GM12878 (cell line): ENCODE results near the gene DIP2C. TPM values are rescaled to one million over a fixed set of nuclear protein-coding genes. Genes with fewer than 3 reads are reported as not detected.

ENCODE experiments used
- ATAC-seq: fragments of 200-7000 bp; cut with Tn5 transposase; 3 replicates; pipeline ENCODE4 v1.9.1; 2020; ENCODE audit warnings: mild to moderate bottlenecking, moderate library complexity
- BruUV-seq: library from RNA; stranded (reverse); fragments of 400-500 nt; replicated peaks from 2 replicates; lab custom pipeline; 2021; lab: Mats Ljungman, UMichigan
- CTCF ChIA-PET: fragments of 300-600 bp; sonication (Branson Sonifier 250); formaldehyde crosslinking; extraction: SDS; loops from one replicate; lab custom pipeline; 2021; ENCODE audit warnings: inconsistent platforms; lab: Yijun Ruan, JAX
- POLR2A ChIA-PET: fragments of 350-600 bp; formaldehyde crosslinking; extraction: SDS; loops from one replicate; lab custom pipeline; 2021; ENCODE audit warnings: inconsistent platforms; lab: Charles Lee
- RAD21 ChIA-PET: fragments of 300-600 bp; sonication (Branson Sonifier 250); formaldehyde crosslinking; loops from one replicate; lab custom pipeline; 2023; ENCODE audit warnings: antibody characterized with exemption; ENCODE audit not compliant: unreplicated experiment; lab: Charles Lee
- SMC1A ChIA-PET: fragments of 300-600 bp; sonication (Branson Sonifier 250); formaldehyde crosslinking; loops from one replicate; lab custom pipeline; 2023; ENCODE audit not compliant: unreplicated experiment, uncharacterized antibody; lab: Charles Lee
- DNase-seq: peaks from one replicate; pipeline ENCODE4 v3.0.0-alpha.2; 2011; ENCODE audit warnings: low read depth, low spot score
- FAIRE-seq: peaks from 3 replicates; lab custom pipeline; 2011; peaks lifted over from hg19 to GRCh38; lab: Jason Lieb, UNC
- H2AFZ ChIP-seq: 2 replicates; pipeline ENCODE4 v1.6.0; 2011; ENCODE audit warnings: low read depth, low read length, control low read depth; ENCODE audit not compliant: control insufficient read depth
- H3K27ac ChIP-seq: 2 replicates; pipeline ENCODE4 v1.5.1; 2011; ENCODE audit warnings: control low read depth; ENCODE audit not compliant: control insufficient read depth, insufficient read depth
- H3K27me3 ChIP-seq, 2 experiments: replicated peaks in 1 of 2; 2 replicates each; pipeline versions ENCODE4 v1.6.0 to v1.6.1; 2011; ENCODE audit warnings: low read length in 1 of 2; ENCODE audit not compliant: control insufficient read depth in 2 of 2, insufficient read depth in 2 of 2
- H3K36me3 ChIP-seq, 2 experiments: 2 replicates each; pipeline ENCODE4 v1.5.1; 2011; ENCODE audit warnings: low read length in 1 of 2; ENCODE audit not compliant: control insufficient read depth in 2 of 2, insufficient read depth in 2 of 2
- H3K4me1 ChIP-seq: 2 replicates; pipeline ENCODE4 v1.6.1; 2011; ENCODE audit warnings: mild to moderate bottlenecking, low read length, moderate library complexity, mixed read lengths; ENCODE audit not compliant: control insufficient read depth, insufficient read depth
- H3K4me2 ChIP-seq: 2 replicates; pipeline ENCODE4 v1.6.0; 2011; ENCODE audit warnings: control low read depth; ENCODE audit not compliant: control insufficient read depth, insufficient read depth
- H3K4me3 ChIP-seq: fragments of 200-600 bp; sonication (generic); 2 replicates; pipeline ENCODE4 v1.5.1; 2016
- H3K79me2 ChIP-seq: 2 replicates; pipeline ENCODE4 v1.6.0; 2011; ENCODE audit warnings: low read length; ENCODE audit not compliant: control insufficient read depth, insufficient read depth
- H3K9ac ChIP-seq: 2 replicates; pipeline ENCODE4 v1.8.0; 2011; ENCODE audit warnings: low read length, control low read depth, mixed read lengths; ENCODE audit not compliant: control insufficient read depth, insufficient read depth
- H3K9me3 ChIP-seq: replicated peaks from 3 replicates; pipeline ENCODE4 v1.5.1; 2011; ENCODE audit warnings: mild to moderate bottlenecking, low read length; ENCODE audit not compliant: control insufficient read depth, insufficient read depth
- H4K20me1 ChIP-seq: 2 replicates; pipeline ENCODE4 v1.6.0; 2011; ENCODE audit not compliant: control insufficient read depth, insufficient read depth
- ASH2L ChIP-seq: fragments of 300-600, 200-600 bp; sonication (generic); IDR thresholded peaks from 2 replicates; pipeline ENCODE4 v1.6.1; 2017; ENCODE audit warnings: low read depth, mild to moderate bottlenecking, borderline replicate concordance
- BRCA1 ChIP-seq: IDR thresholded peaks from 2 replicates; pipeline ENCODE4 v1.6.1; 2011; ENCODE audit warnings: low read depth, low read length, improper control_type of control experiment
- CHD4 ChIP-seq: fragments of 200-600 bp; sonication (generic); IDR thresholded peaks from 2 replicates; pipeline ENCODE4 v1.6.1; 2016; ENCODE audit warnings: mild to moderate bottlenecking
- CREM ChIP-seq: IDR thresholded peaks from 2 replicates; pipeline ENCODE4 v1.6.1; 2014; ENCODE audit warnings: antibody characterized with exemption, low read depth
- FOXM1 ChIP-seq: IDR thresholded peaks from 2 replicates; pipeline ENCODE4 v1.6.1; 2012; ENCODE audit warnings: low read depth, mild to moderate bottlenecking, inconsistent platforms, low read length, moderate library complexity
- HCFC1 ChIP-seq: fragments of 150-350 bp; IDR thresholded peaks from 2 replicates; pipeline ENCODE4 v1.6.1; 2014; ENCODE audit warnings: low read length
- LARP7 ChIP-seq: fragments of 450-650 bp; IDR thresholded peaks from 2 replicates; pipeline ENCODE4 v1.6.1; 2017; ENCODE audit warnings: mild to moderate bottlenecking
- MTA3 ChIP-seq: IDR thresholded peaks from 2 replicates; pipeline ENCODE4 v1.6.1; 2012; ENCODE audit warnings: low read length, inconsistent platforms, borderline replicate concordance
- NRF1 ChIP-seq: conservative IDR thresholded peaks from 2 replicates; pipeline ENCODE4 v1.6.1; 2011; ENCODE audit warnings: mild to moderate bottlenecking, low read depth, low read length, improper control_type of control experiment
- PAX5 ChIP-seq: IDR thresholded peaks from 2 replicates; pipeline ENCODE4 v1.6.1; 2011; ENCODE audit warnings: low read depth, low read length, borderline replicate concordance
- SMAD5 ChIP-seq: IDR thresholded peaks from 2 replicates; pipeline ENCODE4 v1.6.1; 2016; ENCODE audit warnings: antibody characterized with exemption, low read depth
- STAT1 ChIP-seq: fragments of 450-650 bp; conservative IDR thresholded peaks from 2 replicates; pipeline ENCODE4 v1.6.1; 2014; ENCODE audit warnings: antibody characterized with exemption, mild to moderate bottlenecking
- SUZ12 ChIP-seq: fragments of 200-600 bp; sonication (generic); IDR thresholded peaks from one replicate; pipeline ENCODE4 v1.6.1; 2018; ENCODE audit warnings: antibody characterized with exemption, mild to moderate bottlenecking; ENCODE audit not compliant: unreplicated experiment
- TCF12 ChIP-seq: IDR thresholded peaks from 2 replicates; pipeline ENCODE4 v1.6.1; 2011; ENCODE audit warnings: low read depth, mild to moderate bottlenecking, low read length
- TCF7 ChIP-seq: IDR thresholded peaks from 2 replicates; pipeline ENCODE4 v1.6.1; 2014; ENCODE audit warnings: antibody characterized with exemption, borderline replicate concordance
- ZNF207 ChIP-seq: fragments of 450-650 bp; IDR thresholded peaks from 2 replicates; pipeline ENCODE4 v1.6.1; 2014; ENCODE audit warnings: antibody characterized with exemption, mild to moderate bottlenecking, borderline replicate concordance
- ZNF217 ChIP-seq: fragments of 450-650 bp; IDR thresholded peaks from 2 replicates; pipeline ENCODE4 v1.6.1; 2017; ENCODE audit warnings: antibody characterized with exemption, mild to moderate bottlenecking
- WGBS: methylation state at CpG from one replicate; pipeline ENCODE4 v1.1.6; 2016; ENCODE audit warnings: low lambda C conversion rate; ENCODE audit not compliant: insufficient replicate concordance, insufficient coverage; ENCODE audit errors: missing lambda C conversion rate; 5-methylcytosine and 5-hydroxymethylcytosine counted together
- in situ Hi-C: fragments of 300-500 bp; cut with MboI; formaldehyde crosslinking; loops from 9 replicates; pipeline ENCODE4 v1.14.3; 2018; ENCODE audit warnings: mixed read lengths
- intact Hi-C: fragments of 100-400 bp; cut with micrococcal nuclease; formaldehyde crosslinking; loops from one replicate; pipeline ENCODE4 v1.14.2; 2022; ENCODE audit not compliant: unreplicated experiment
- polyA plus RNA-seq, 11 experiments: library from polyadenylated mRNA; depleted of rRNA in 4 of 11; unstranded in 6 of 11; stranded (reverse) in 5 of 11; fragments of >200 nt; fragmentation: Nextera tagmentation in 4 of 11; fragmentation: Illumina TruSeq in 1 of 11; extraction: Ambion mirVana in 4 of 11; extraction: Trizol in 1 of 11; gene quantifications; 1 replicate in 1 of 11; 2 replicates in 10 of 11; pipeline versions ENCODE4 v1.2.1 to v1.2.3, GENCODE V29; 2011 to 2016; ENCODE audit warnings: inconsistent platforms in 2 of 11, missing spikeins in 2 of 11, low read depth in 1 of 11
- total RNA-seq, 4 experiments: library from RNA; depleted of rRNA in 3 of 4; stranded (reverse); fragments of >200 nt in 3 of 4; fragmentation: Illumina TruSeq in 1 of 4; extraction: Trizol in 1 of 4; gene quantifications; 2 replicates each; pipeline versions ENCODE4 v1.2.1 to v1.2.3, GENCODE V29; 2013 to 2021
- TF ChIP-seq, protein P1 (sequence below): fragments of 150-350 bp; IDR thresholded peaks from 2 replicates; pipeline ENCODE4 v1.6.1; 2014; ENCODE audit warnings: mild to moderate bottlenecking, low read depth, low read length
- TF ChIP-seq, protein P2 (sequence below): IDR thresholded peaks from 2 replicates; pipeline ENCODE4 v1.6.1; 2012; ENCODE audit warnings: low read length, inconsistent platforms

DIP2C gene
- total and polyA plus RNA-seq, 10 of the 15 experiments (the other 5 are each of a cell fraction or from before 2014, with no cell fraction given), result 0.01 to 0.10 (median 0.06) TPM

DNA sequence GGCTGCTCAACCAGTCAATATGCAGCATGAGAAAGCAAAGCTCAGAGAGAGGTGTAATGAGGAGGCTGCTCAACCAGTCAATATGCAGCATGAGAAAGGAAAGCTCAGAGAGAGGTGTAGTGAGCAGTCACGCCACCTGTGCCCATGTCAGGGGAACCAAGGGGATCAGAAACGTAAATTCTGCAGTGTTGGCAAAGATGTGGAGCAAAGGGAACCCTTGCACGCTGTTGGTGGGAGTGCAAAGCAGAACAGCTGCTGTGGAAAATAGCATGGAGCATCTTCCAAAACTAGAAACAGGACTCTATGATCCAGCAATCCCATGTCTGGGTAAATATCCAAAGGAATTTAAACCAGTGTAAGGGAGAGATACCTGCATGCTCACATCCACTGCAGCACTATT is 194.9 kb downstream of the DIP2C start:
- Histone ChIP-seq H4K20me1 (no peaks in the 10 kb centered on the region), H3K27me3 (peaks cover 2 to 13% of the 10 kb centered on the region in 2 experiments), H3K79me2 (no peaks in the 10 kb centered on the region), H3K36me3 (no peaks in the 10 kb centered on the region), H3K4me3 (no peak overlapping the region), H3K9ac (no peak overlapping the region), H2AFZ (no peak overlapping the region), H3K4me2 (no peak overlapping the region), H3K9me3 (no peaks in the 10 kb centered on the region), H3K4me1 (no peaks in the 10 kb centered on the region), H3K27ac (no peak overlapping the region)
- DNase-seq, result no peak
- TF ChIP-seq MTA3 (no peak), HCFC1 (no peak), CREM (no peak), PAX5 (no peak), ZNF217 (no peak), ZNF207 (no peak), CHD4 (no peak), SUZ12 (no peak), NRF1 (no peak), TCF7 (no peak), FOXM1 (no peak), BRCA1 (no peak), STAT1 (no peak), SMAD5 (no peak), ASH2L (no peak), LARP7 (no peak), TCF12 (no peak)
- TF ChIP-seq, protein P1, sequence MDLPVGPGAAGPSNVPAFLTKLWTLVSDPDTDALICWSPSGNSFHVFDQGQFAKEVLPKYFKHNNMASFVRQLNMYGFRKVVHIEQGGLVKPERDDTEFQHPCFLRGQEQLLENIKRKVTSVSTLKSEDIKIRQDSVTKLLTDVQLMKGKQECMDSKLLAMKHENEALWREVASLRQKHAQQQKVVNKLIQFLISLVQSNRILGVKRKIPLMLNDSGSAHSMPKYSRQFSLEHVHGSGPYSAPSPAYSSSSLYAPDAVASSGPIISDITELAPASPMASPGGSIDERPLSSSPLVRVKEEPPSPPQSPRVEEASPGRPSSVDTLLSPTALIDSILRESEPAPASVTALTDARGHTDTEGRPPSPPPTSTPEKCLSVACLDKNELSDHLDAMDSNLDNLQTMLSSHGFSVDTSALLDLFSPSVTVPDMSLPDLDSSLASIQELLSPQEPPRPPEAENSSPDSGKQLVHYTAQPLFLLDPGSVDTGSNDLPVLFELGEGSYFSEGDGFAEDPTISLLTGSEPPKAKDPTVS, result no peak
- TF ChIP-seq, protein P2, sequence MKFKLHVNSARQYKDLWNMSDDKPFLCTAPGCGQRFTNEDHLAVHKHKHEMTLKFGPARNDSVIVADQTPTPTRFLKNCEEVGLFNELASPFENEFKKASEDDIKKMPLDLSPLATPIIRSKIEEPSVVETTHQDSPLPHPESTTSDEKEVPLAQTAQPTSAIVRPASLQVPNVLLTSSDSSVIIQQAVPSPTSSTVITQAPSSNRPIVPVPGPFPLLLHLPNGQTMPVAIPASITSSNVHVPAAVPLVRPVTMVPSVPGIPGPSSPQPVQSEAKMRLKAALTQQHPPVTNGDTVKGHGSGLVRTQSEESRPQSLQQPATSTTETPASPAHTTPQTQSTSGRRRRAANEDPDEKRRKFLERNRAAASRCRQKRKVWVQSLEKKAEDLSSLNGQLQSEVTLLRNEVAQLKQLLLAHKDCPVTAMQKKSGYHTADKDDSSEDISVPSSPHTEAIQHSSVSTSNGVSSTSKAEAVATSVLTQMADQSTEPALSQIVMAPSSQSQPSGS, result no peak
- CTCF ChIA-PET, result no interaction called here
- no peak for FAIRE-seq
- RAD21 ChIA-PET, result no interaction called here
- SMC1A ChIA-PET, result no interaction called here
- 81% methylated on average over 3 of the region's 3 CpGs for WGBS
- BruUV-seq, result no TSS peak
- POLR2A ChIA-PET, result no interaction called here
- in situ Hi-C loops (no loop called here), intact Hi-C loops (no loop called here)
- no peak for ATAC-seq
